Brain microvascular endothelial cell (primary cell): ENCODE data around the gene ATXN7L3.
"Not testable (repeated sequence)": the region's sequence is repeated elsewhere in the genome, so short reads cannot be mapped to it uniquely, and the experiment has no call there.

ENCODE experiments used
- DNase-seq: peaks from one replicate; pipeline ENCODE4 v3.0.0-alpha.2; 2020
- H3K27ac ChIP-seq: fragments of 250-450 bp; sonication (Bioruptor Pico); 2 replicates; pipeline ENCODE4 v1.5.1; 2020; ENCODE audit warnings: mild to moderate bottlenecking, moderate library complexity
- H3K27me3 ChIP-seq: fragments of 250-450 bp; sonication (Bioruptor Pico); replicated peaks from 2 replicates; pipeline ENCODE4 v1.5.1; 2020; ENCODE audit warnings: mild to moderate bottlenecking
- H3K36me3 ChIP-seq: fragments of 250-450 bp; sonication (Bioruptor Pico); replicated peaks from 2 replicates; pipeline ENCODE4 v1.5.1; 2020; ENCODE audit warnings: mild to moderate bottlenecking
- H3K4me3 ChIP-seq: 2 replicates; pipeline ENCODE4 v1.5.1; 2011; ENCODE audit warnings: low read depth, mild to moderate bottlenecking, control low read depth, low read length, moderate library complexity
- in situ Hi-C: cut with HindIII; loops from 2 replicates; pipeline ENCODE4 v1.10.0; 2017; ENCODE audit warnings: low sequenced_read_pairs, low pct_ligation_motif_present
- TF ChIP-seq, protein P1 (sequence below): IDR thresholded peaks from 2 replicates; pipeline ENCODE4 v1.5.1; 2011; ENCODE audit warnings: low read depth, mild to moderate bottlenecking, moderate library complexity, low read length, control low read depth, inconsistent platforms; ENCODE audit errors: missing control alignments

The ATXN7L3 gene

GRCh38 chr17:44144966-44145739 lies 54.5 kb downstream of the ATXN7L3 start:
- H3K36me3 ChIP-seq = no peaks in the 10 kb centered on the region
- H3K27me3 ChIP-seq = no peaks in the 10 kb centered on the region
- in situ Hi-C loops = no loop called here
- no peak overlapping the region for H3K27ac ChIP-seq
- no peak for DNase-seq
- H3K4me3 ChIP-seq = no peak overlapping the region
- TF ChIP-seq, protein P1, sequence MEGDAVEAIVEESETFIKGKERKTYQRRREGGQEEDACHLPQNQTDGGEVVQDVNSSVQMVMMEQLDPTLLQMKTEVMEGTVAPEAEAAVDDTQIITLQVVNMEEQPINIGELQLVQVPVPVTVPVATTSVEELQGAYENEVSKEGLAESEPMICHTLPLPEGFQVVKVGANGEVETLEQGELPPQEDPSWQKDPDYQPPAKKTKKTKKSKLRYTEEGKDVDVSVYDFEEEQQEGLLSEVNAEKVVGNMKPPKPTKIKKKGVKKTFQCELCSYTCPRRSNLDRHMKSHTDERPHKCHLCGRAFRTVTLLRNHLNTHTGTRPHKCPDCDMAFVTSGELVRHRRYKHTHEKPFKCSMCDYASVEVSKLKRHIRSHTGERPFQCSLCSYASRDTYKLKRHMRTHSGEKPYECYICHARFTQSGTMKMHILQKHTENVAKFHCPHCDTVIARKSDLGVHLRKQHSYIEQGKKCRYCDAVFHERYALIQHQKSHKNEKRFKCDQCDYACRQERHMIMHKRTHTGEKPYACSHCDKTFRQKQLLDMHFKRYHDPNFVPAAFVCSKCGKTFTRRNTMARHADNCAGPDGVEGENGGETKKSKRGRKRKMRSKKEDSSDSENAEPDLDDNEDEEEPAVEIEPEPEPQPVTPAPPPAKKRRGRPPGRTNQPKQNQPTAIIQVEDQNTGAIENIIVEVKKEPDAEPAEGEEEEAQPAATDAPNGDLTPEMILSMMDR = no peak

DNA sequence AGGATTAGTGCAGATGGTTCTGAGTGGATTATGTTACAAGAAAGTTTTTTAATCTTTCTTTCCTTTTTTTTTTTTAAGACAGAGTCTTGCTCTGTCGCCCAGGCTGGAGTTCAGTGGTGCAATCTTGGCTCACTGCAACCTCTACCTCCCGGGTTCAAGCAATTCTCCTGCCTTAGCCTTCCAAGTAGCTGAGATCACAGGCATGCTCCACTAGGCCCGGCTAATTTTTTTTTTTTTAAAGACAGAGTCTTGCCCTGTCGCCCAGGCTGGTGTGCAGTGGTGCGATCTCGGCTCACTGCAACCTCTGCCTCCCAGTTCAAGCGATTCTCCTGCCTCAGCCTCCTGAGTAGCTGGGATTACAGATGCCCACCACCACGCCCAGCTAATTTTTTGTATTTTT lies 55.8 kb downstream of the ATXN7L3 start:
- H3K27ac ChIP-seq, in situ Hi-C loops, H3K4me3 ChIP-seq, DNase-seq, H3K36me3 ChIP-seq, H3K27me3 ChIP-seq: not testable (repeated sequence)
